Measurements from ENCODE around the gene EFHC1.

The EFHC1 gene

GRCh38 chr6:52553719-52554118, 133.6 kb downstream of the EFHC1 start:
- H4K8ac ChIP-seq (ENCODE audit: low read depth, low read length), result no peak overlapping the region
- H3K27me3 ChIP-seq (ENCODE audit: insufficient read depth, low read length, poor library complexity), result no peaks in the 10 kb centered on the region
- H3K27ac ChIP-seq (ENCODE audit: low read depth, low read length), result no peak overlapping the region
- peaks cover 13% of the 10 kb centered on the region for H3K79me1 ChIP-seq (ENCODE audit: low read length)
- H3K4me1 ChIP-seq (ENCODE audit: control insufficient read depth, low read depth, low read length), result peaks cover 30% of the 10 kb centered on the region
- no CpG with 5 or more reads among the region's 2 CpGs for WGBS (ENCODE audit: extremely low coverage, insufficient coverage, low lambda C conversion rate)
- no peak overlapping the region for H3K9ac ChIP-seq (ENCODE audit: low read length)
- no peak overlapping the region for H4K5ac ChIP-seq (ENCODE audit: low read length)
- DNase-seq, result no peak
- H3K4me2 ChIP-seq (ENCODE audit: low read length), result no peak overlapping the region
- no peak overlapping the region for H3K4me3 ChIP-seq (ENCODE audit: low read length)
- no peak overlapping the region for H2BK120ac ChIP-seq (ENCODE audit: low read depth, low read length)
- H3K79me2 ChIP-seq (ENCODE audit: control insufficient read depth, insufficient read depth, low read length), result peaks cover 30% of the 10 kb centered on the region
- no peak overlapping the region for H2BK15ac ChIP-seq (replicated peaks; ENCODE audit: low read depth)
- no peaks in the 10 kb centered on the region for H3K36me3 ChIP-seq (ENCODE audit: control insufficient read depth, insufficient read depth, low read length)
- H3K56ac ChIP-seq (ENCODE audit: low read length), result peak overlapping the region; percentile 47
- no peak overlapping the region for H3K23ac ChIP-seq (ENCODE audit: low read length)
- H2AK5ac ChIP-seq (ENCODE audit: low read length), result peak overlapping the region; percentile 43
- no peak overlapping the region for H3K18ac ChIP-seq (ENCODE audit: low read length)
- H2BK5ac ChIP-seq (ENCODE audit: low read length), result no peak overlapping the region
- peak overlapping the region; percentile 25 for H3K4ac ChIP-seq (ENCODE audit: low read depth, low read length)

GRCh38 chr6:52554684-52555280, 134.6 kb downstream of the EFHC1 start:
- H3K79me2 ChIP-seq (ENCODE audit: control insufficient read depth, insufficient read depth, low read length), result peaks cover 32% of the 10 kb centered on the region
- no peak overlapping the region for H2BK15ac ChIP-seq (replicated peaks; ENCODE audit: low read depth)
- WGBS (ENCODE audit: extremely low coverage, insufficient coverage, low lambda C conversion rate), result no CpG with 5 or more reads among the region's 6 CpGs
- no peak overlapping the region for H3K4me2 ChIP-seq (ENCODE audit: low read length)
- H3K4me3 ChIP-seq (ENCODE audit: low read length), result no peak overlapping the region
- H2AK5ac ChIP-seq (ENCODE audit: low read length), result no peak overlapping the region
- H4K8ac ChIP-seq (ENCODE audit: low read depth, low read length), result no peak overlapping the region
- H3K36me3 ChIP-seq (ENCODE audit: control insufficient read depth, insufficient read depth, low read length), result no peaks in the 10 kb centered on the region
- H3K4me1 ChIP-seq (ENCODE audit: control insufficient read depth, low read depth, low read length), result peaks cover 30% of the 10 kb centered on the region
- H2BK120ac ChIP-seq (ENCODE audit: low read depth, low read length), result no peak overlapping the region
- DNase-seq, result no peak
- H3K9ac ChIP-seq (ENCODE audit: low read length), result no peak overlapping the region
- H3K56ac ChIP-seq (ENCODE audit: low read length), result no peak overlapping the region
- H3K79me1 ChIP-seq (ENCODE audit: low read length), result peaks cover 12% of the 10 kb centered on the region
- no peak overlapping the region for H4K5ac ChIP-seq (ENCODE audit: low read length)
- H3K27ac ChIP-seq (ENCODE audit: low read depth, low read length), result no peak overlapping the region
- no peak overlapping the region for H3K18ac ChIP-seq (ENCODE audit: low read length)
- no peaks in the 10 kb centered on the region for H3K27me3 ChIP-seq (ENCODE audit: insufficient read depth, low read length, poor library complexity)
- H2BK5ac ChIP-seq (ENCODE audit: low read length), result no peak overlapping the region
- no peak overlapping the region for H3K4ac ChIP-seq (ENCODE audit: low read depth, low read length)
- no peak overlapping the region for H3K23ac ChIP-seq (ENCODE audit: low read length)

GRCh38 chr6:52555518-52556233, 135.5 kb downstream of the EFHC1 start:
- Histone ChIP-seq H3K56ac (ENCODE audit: low read length) (no peak overlapping the region), H2BK120ac (ENCODE audit: low read depth, low read length) (no peak overlapping the region), H3K27me3 (ENCODE audit: insufficient read depth, low read length, poor library complexity) (no peaks in the 10 kb centered on the region), H3K9ac (ENCODE audit: low read length) (no peak overlapping the region), H3K4me1 (ENCODE audit: control insufficient read depth, low read depth, low read length) (peaks cover 28% of the 10 kb centered on the region), H3K36me3 (ENCODE audit: control insufficient read depth, insufficient read depth, low read length) (no peaks in the 10 kb centered on the region), H3K27ac (ENCODE audit: low read depth, low read length) (no peak overlapping the region), H2AK5ac (ENCODE audit: low read length) (no peak overlapping the region), H4K8ac (ENCODE audit: low read depth, low read length) (peak overlapping the region; percentile 59), H2BK5ac (ENCODE audit: low read length) (no peak overlapping the region), H3K4me3 (ENCODE audit: low read length) (no peak overlapping the region), H3K4ac (ENCODE audit: low read depth, low read length) (no peak overlapping the region), H4K5ac (ENCODE audit: low read length) (no peak overlapping the region), H3K18ac (ENCODE audit: low read length) (no peak overlapping the region), H3K4me2 (ENCODE audit: low read length) (no peak overlapping the region), H2BK15ac (replicated peaks; ENCODE audit: low read depth) (no peak overlapping the region), H3K79me1 (ENCODE audit: low read length) (peaks cover 12% of the 10 kb centered on the region), H3K79me2 (ENCODE audit: control insufficient read depth, insufficient read depth, low read length) (peaks cover 35% of the 10 kb centered on the region), H3K23ac (ENCODE audit: low read length) (no peak overlapping the region)
- no peak for DNase-seq
- no CpG with 5 or more reads among the region's 5 CpGs for WGBS (ENCODE audit: extremely low coverage, insufficient coverage, low lambda C conversion rate)

DNA sequence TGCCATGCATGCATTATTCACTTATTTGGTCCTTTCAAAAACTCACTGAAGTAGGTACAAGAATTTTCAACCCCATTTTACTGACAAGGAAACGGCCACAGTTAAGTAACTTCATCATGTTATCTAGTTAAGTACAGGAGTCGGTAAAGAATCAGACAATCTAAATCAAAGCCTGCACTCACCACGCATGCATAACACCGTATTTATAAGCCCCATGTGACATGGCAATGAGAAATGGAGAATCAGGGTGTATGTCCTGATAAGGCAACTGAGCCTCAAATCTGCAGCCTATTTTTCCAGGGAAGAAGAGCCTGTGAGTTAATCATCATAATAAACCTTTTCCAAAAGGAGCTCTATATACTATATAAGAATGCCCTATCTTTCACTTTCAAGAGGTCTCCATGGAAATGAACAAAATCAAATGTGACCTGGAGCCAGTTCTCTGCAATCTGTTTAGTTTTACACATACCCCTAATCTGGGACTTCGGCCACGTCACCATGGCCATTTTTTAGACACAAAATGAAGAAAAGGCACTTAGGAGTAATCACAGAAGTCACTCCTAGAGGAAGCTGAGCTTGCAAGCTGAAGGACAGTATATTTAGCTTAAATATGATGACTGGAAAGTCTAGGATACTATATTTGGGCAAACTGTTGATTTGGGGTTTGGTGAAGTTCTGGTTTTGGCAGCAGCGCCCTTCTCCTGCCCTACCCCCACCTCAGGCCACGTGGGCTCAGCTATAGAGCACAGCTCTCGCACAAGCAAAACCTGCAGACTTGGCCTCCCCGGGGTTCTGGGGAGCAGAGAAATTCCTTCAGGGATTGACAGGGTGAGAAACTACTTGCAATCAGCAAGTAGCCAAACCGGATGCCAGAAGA, 137.5 kb downstream of the EFHC1 start:
- no peaks in the 10 kb centered on the region for H3K27me3 ChIP-seq (ENCODE audit: insufficient read depth, low read length, poor library complexity)

GRCh38 chr6:52558266-52559000, 138.3 kb downstream of the EFHC1 start:
- H3K79me1 ChIP-seq (ENCODE audit: low read length), result peaks cover 10% of the 10 kb centered on the region
- H2BK15ac ChIP-seq (replicated peaks; ENCODE audit: low read depth), result no peak overlapping the region
- no peak overlapping the region for H3K23ac ChIP-seq (ENCODE audit: low read length)
- no peak for DNase-seq
- peak overlapping the region; percentile 41 for H3K27ac ChIP-seq (ENCODE audit: low read depth, low read length)
- H4K8ac ChIP-seq (ENCODE audit: low read depth, low read length), result no peak overlapping the region
- H3K9ac ChIP-seq (ENCODE audit: low read length), result peak overlapping the region; percentile 15
- H2BK120ac ChIP-seq (ENCODE audit: low read depth, low read length), result no peak overlapping the region
- no peak overlapping the region for H3K4ac ChIP-seq (ENCODE audit: low read depth, low read length)
- H3K36me3 ChIP-seq (ENCODE audit: control insufficient read depth, insufficient read depth, low read length), result no peaks in the 10 kb centered on the region
- peaks cover 44% of the 10 kb centered on the region for H3K79me2 ChIP-seq (ENCODE audit: control insufficient read depth, insufficient read depth, low read length)
- no CpG with 5 or more reads among the region's 6 CpGs for WGBS (ENCODE audit: extremely low coverage, insufficient coverage, low lambda C conversion rate)
- peaks cover 16% of the 10 kb centered on the region for H3K4me1 ChIP-seq (ENCODE audit: control insufficient read depth, low read depth, low read length)
- H3K4me3 ChIP-seq (ENCODE audit: low read length), result no peak overlapping the region
- H2BK5ac ChIP-seq (ENCODE audit: low read length), result peak overlapping the region; percentile 65
- H3K56ac ChIP-seq (ENCODE audit: low read length), result peak overlapping the region; percentile 72
- H3K18ac ChIP-seq (ENCODE audit: low read length), result peak overlapping the region; percentile 4
- peak overlapping the region; percentile 61 for H2AK5ac ChIP-seq (ENCODE audit: low read length)
- no peak overlapping the region for H3K4me2 ChIP-seq (ENCODE audit: low read length)
- no peaks in the 10 kb centered on the region for H3K27me3 ChIP-seq (ENCODE audit: insufficient read depth, low read length, poor library complexity)
- H4K5ac ChIP-seq (ENCODE audit: low read length), result no peak overlapping the region

More for the DNA sequence above, 137.5 kb downstream of the EFHC1 start:
- Histone ChIP-seq H2BK5ac (ENCODE audit: low read length) (no peak overlapping the region), H3K18ac (ENCODE audit: low read length) (peak overlapping the region; percentile 32), H3K27ac (ENCODE audit: low read depth, low read length) (peak overlapping the region; percentile 6), H3K4me3 (ENCODE audit: low read length) (no peak overlapping the region), H3K9ac (ENCODE audit: low read length) (peak overlapping the region; percentile 23), H3K4me1 (ENCODE audit: control insufficient read depth, low read depth, low read length) (peaks cover 19% of the 10 kb centered on the region), H2BK15ac (replicated peaks; ENCODE audit: low read depth) (no peak overlapping the region), H4K5ac (ENCODE audit: low read length) (no peak overlapping the region), H4K8ac (ENCODE audit: low read depth, low read length) (no peak overlapping the region), H2BK120ac (ENCODE audit: low read depth, low read length) (no peak overlapping the region), H3K4ac (ENCODE audit: low read depth, low read length) (no peak overlapping the region), H3K23ac (ENCODE audit: low read length) (no peak overlapping the region), H3K36me3 (ENCODE audit: control insufficient read depth, insufficient read depth, low read length) (no peaks in the 10 kb centered on the region), H2AK5ac (ENCODE audit: low read length) (no peak overlapping the region), H3K79me1 (ENCODE audit: low read length) (peaks cover 10% of the 10 kb centered on the region), H3K56ac (ENCODE audit: low read length) (peak overlapping the region; percentile 26), H3K4me2 (ENCODE audit: low read length) (no peak overlapping the region), H3K79me2 (ENCODE audit: control insufficient read depth, insufficient read depth, low read length) (peaks cover 40% of the 10 kb centered on the region)
- DNase-seq, result peak; percentile 91
- no CpG with 5 or more reads among the region's 11 CpGs for WGBS (ENCODE audit: extremely low coverage, insufficient coverage, low lambda C conversion rate)

Data from mesendoderm (in vitro differentiated cells).